Activated CD8-positive, alpha-beta memory T cell treated with anti-CD3 and anti-CD28 coated beads, Interleukin-2, amount 10 ng/mL, durations not matched to agents 7 days and 5 days (primary cell): ENCODE data around the gene TBC1D22A. TPM values are rescaled to one million over a fixed set of nuclear protein-coding genes. Genes with fewer than 3 reads are reported as not detected.

ENCODE experiments used
- ATAC-seq: fragments of 150-1000 bp; cut with Tn5 transposase; one replicate; pipeline ENCODE4 v1.10.0; 2021; ENCODE audit warnings: moderate library complexity
- CTCF ChIA-PET: fragments of 350-600 bp; sonication (Branson Sonifier 250); formaldehyde crosslinking; loops from one replicate; lab custom pipeline; 2021; ENCODE audit warnings: antibody characterized with exemption; lab: Charles Lee
- DNase-seq: peaks from one replicate; pipeline ENCODE4 v3.0.0-alpha.2; 2020
- H3K27ac Mint-ChIP-seq: one replicate; pipeline ENCODE4 v1.8.0; 2021; ENCODE audit warnings: mild to moderate bottlenecking, mixed read lengths
- H3K27me3 Mint-ChIP-seq: one replicate; pipeline ENCODE4 v1.8.0; 2021; ENCODE audit warnings: mixed read lengths
- H3K36me3 Mint-ChIP-seq: one replicate; pipeline ENCODE4 v1.8.0; 2021; ENCODE audit warnings: mild to moderate bottlenecking, mixed read lengths
- H3K4me1 Mint-ChIP-seq: one replicate; pipeline ENCODE4 v1.8.0; 2021; ENCODE audit warnings: mixed read lengths
- H3K4me3 Mint-ChIP-seq: one replicate; pipeline ENCODE4 v1.8.0; 2021; ENCODE audit warnings: mild to moderate bottlenecking, moderate library complexity, mixed read lengths
- H3K9me3 Mint-ChIP-seq: one replicate; pipeline ENCODE4 v1.8.0; 2022; ENCODE audit warnings: low read depth, mixed read lengths
- total RNA-seq, 2 experiments: library from RNA; stranded (reverse); gene quantifications; one replicate each; pipeline ENCODE4 v1.2.3, GENCODE V29; 2021

Gene TBC1D22A
- total RNA-seq, 2 experiments from 2014 or later: 32.6 to 44.9 TPM

GRCh38 chr22:47213571-47214230, 451.3 kb downstream of the TBC1D22A start:
- DNase-seq (peak; percentile 59), ATAC-seq (peak; percentile 68)
- Mint-ChIP-seq H3K27ac (no peak overlapping the region), H3K4me3 (no peak overlapping the region), H3K36me3 (no peaks in the 10 kb centered on the region), H3K9me3 (no peaks in the 10 kb centered on the region), H3K4me1 (no peaks in the 10 kb centered on the region), H3K27me3 (no peaks in the 10 kb centered on the region)
- CTCF ChIA-PET: interaction anchor here (1.0 to 1.5 kb wide), 5 partner anchors 9 to 42 kb away, joined by 3 to 4 read pairs (median 3); no protein-coding TSS in a partner anchor

- Mint-ChIP-seq H3K4me1 (no peaks in the 10 kb centered on the region), H3K27me3 (no peaks in the 10 kb centered on the region), H3K27ac (no peak overlapping the region), H3K9me3 (no peaks in the 10 kb centered on the region), H3K36me3 (no peaks in the 10 kb centered on the region), H3K4me3 (no peak overlapping the region)
- DNase-seq: peak; percentile 28
- no peak for ATAC-seq
- CTCF ChIA-PET: no interaction called here
Measured at GRCh38 chr22:47215851-47216250, 453.4 kb downstream of the TBC1D22A start.

- H3K4me3 Mint-ChIP-seq: no peak overlapping the region
- no peak overlapping the region for H3K27ac Mint-ChIP-seq
- no peaks in the 10 kb centered on the region for H3K4me1 Mint-ChIP-seq
- peaks cover 2% of the 10 kb centered on the region for H3K9me3 Mint-ChIP-seq
- ATAC-seq (no peak), DNase-seq (peak; percentile 7)
- CTCF ChIA-PET: no interaction called here
- no peaks in the 10 kb centered on the region for H3K36me3 Mint-ChIP-seq
- H3K27me3 Mint-ChIP-seq: no peaks in the 10 kb centered on the region
Measured at GRCh38 chr22:47218671-47219070, 456.2 kb downstream of the TBC1D22A start.

- DNase-seq: peak; percentile 4
- CTCF ChIA-PET: no interaction called here
- H3K27ac Mint-ChIP-seq: no peak overlapping the region
- H3K27me3 Mint-ChIP-seq: no peaks in the 10 kb centered on the region
- no peak for ATAC-seq
- H3K4me3 Mint-ChIP-seq: no peak overlapping the region
- no peaks in the 10 kb centered on the region for H3K36me3 Mint-ChIP-seq
- H3K9me3 Mint-ChIP-seq: peaks cover 2% of the 10 kb centered on the region
- H3K4me1 Mint-ChIP-seq: no peaks in the 10 kb centered on the region
Measured at GRCh38 chr22:47219789-47220188, 457.3 kb downstream of the TBC1D22A start.

GRCh38 chr22:47220752-47221151, 458.3 kb downstream of the TBC1D22A start:
- CTCF ChIA-PET: no interaction called here
- H3K9me3 Mint-ChIP-seq: peaks cover 2% of the 10 kb centered on the region
- no peak overlapping the region for H3K4me3 Mint-ChIP-seq
- H3K27me3 Mint-ChIP-seq: no peaks in the 10 kb centered on the region
- DNase-seq (no peak), ATAC-seq (no peak)
- no peaks in the 10 kb centered on the region for H3K36me3 Mint-ChIP-seq
- no peaks in the 10 kb centered on the region for H3K4me1 Mint-ChIP-seq
- H3K27ac Mint-ChIP-seq: no peak overlapping the region

GRCh38 chr22:47221840-47222615, 459.6 kb downstream of the TBC1D22A start:
- CTCF ChIA-PET: interaction anchor here (1.4 kb wide), 1 partner anchor 8 kb away, joined by 4 read pairs; no protein-coding TSS in a partner anchor
- Mint-ChIP-seq H3K4me1 (no peaks in the 10 kb centered on the region), H3K9me3 (peaks cover 2% of the 10 kb centered on the region), H3K27ac (no peak overlapping the region), H3K36me3 (no peaks in the 10 kb centered on the region), H3K4me3 (no peak overlapping the region), H3K27me3 (no peaks in the 10 kb centered on the region)
- no peak for ATAC-seq
- DNase-seq: peak; percentile 21

Other genes with a start within 250 kb of the TBC1D22A start
- gene CELSR1, start 225.0 kb upstream of the TBC1D22A start, total RNA-seq: under 1 TPM; 0.06 to 0.12 TPM
- 10 to 100 TPM; 35.4 to 44.6 TPM for gene GRAMD4, start 142.3 kb upstream of the TBC1D22A start, total RNA-seq
- 10 to 100 TPM; 53.3 to 59.7 TPM for gene CERK, start 24.4 kb upstream of the TBC1D22A start, total RNA-seq